ENCODE measurements around the gene POLR2L.

Gene POLR2L

GRCh38 chr11:826836-827145 lies 15.5 kb downstream of the POLR2L start:
- ATAC-seq (ENCODE audit: low read depth) (no peak), DNase-seq (ENCODE audit: low spot score) (no peak)
- no peaks in the 10 kb centered on the region for H3K36me3 ChIP-seq (ENCODE audit: low read depth)
- H3K4me1 ChIP-seq (ENCODE audit: insufficient read depth, poor library complexity, severe bottlenecking) = peaks cover 3% of the 10 kb centered on the region
- no peak overlapping the region for H3K27ac ChIP-seq (ENCODE audit: poor library complexity, severe bottlenecking)
- peaks cover 18% of the 10 kb centered on the region for H3K27me3 ChIP-seq (ENCODE audit: insufficient read depth, poor library complexity, severe bottlenecking)
- H3K9me3 ChIP-seq (ENCODE audit: severe bottlenecking) = no peaks in the 10 kb centered on the region
- peak overlapping the region; percentile 24 for H3K4me3 ChIP-seq (ENCODE audit: severe bottlenecking)
- no peak for TF ChIP-seq CTCF (IDR thresholded peaks at IDR 0.05; ENCODE audit: poor library complexity, severe bottlenecking)

- H3K36me3 ChIP-seq (ENCODE audit: low read depth) = no peaks in the 10 kb centered on the region
- peaks cover 7% of the 10 kb centered on the region for H3K4me1 ChIP-seq (ENCODE audit: insufficient read depth, poor library complexity, severe bottlenecking)
- ATAC-seq (ENCODE audit: low read depth) (no peak), DNase-seq (ENCODE audit: low spot score) (no peak)
- peaks cover 18% of the 10 kb centered on the region for H3K27me3 ChIP-seq (ENCODE audit: insufficient read depth, poor library complexity, severe bottlenecking)
- TF ChIP-seq CTCF (IDR thresholded peaks at IDR 0.05; ENCODE audit: poor library complexity, severe bottlenecking) = no peak
- H3K27ac ChIP-seq (ENCODE audit: poor library complexity, severe bottlenecking) = no peak overlapping the region
- no peaks in the 10 kb centered on the region for H3K9me3 ChIP-seq (ENCODE audit: severe bottlenecking)
- H3K4me3 ChIP-seq (ENCODE audit: severe bottlenecking) = no peak overlapping the region
These were observed 16.1 kb downstream of the POLR2L start for GRCh38 chr11:826227-826621.

- H3K4me1 ChIP-seq (ENCODE audit: insufficient read depth, poor library complexity, severe bottlenecking) = peaks cover 13% of the 10 kb centered on the region
- ATAC-seq (ENCODE audit: low read depth) (no peak), DNase-seq (ENCODE audit: low spot score) (no peak)
- no peak overlapping the region for H3K27ac ChIP-seq (ENCODE audit: poor library complexity, severe bottlenecking)
- TF ChIP-seq CTCF (IDR thresholded peaks at IDR 0.05; ENCODE audit: poor library complexity, severe bottlenecking) = no peak
- H3K36me3 ChIP-seq (ENCODE audit: low read depth) = no peaks in the 10 kb centered on the region
- no peaks in the 10 kb centered on the region for H3K9me3 ChIP-seq (ENCODE audit: severe bottlenecking)
- H3K27me3 ChIP-seq (ENCODE audit: insufficient read depth, poor library complexity, severe bottlenecking) = peaks cover 18% of the 10 kb centered on the region
- no peak overlapping the region for H3K4me3 ChIP-seq (ENCODE audit: severe bottlenecking)
These were observed 16.7 kb downstream of the POLR2L start for GRCh38 chr11:825366-826226.

GRCh38 chr11:824942-825341 lies 17.4 kb downstream of the POLR2L start:
- no peaks in the 10 kb centered on the region for H3K9me3 ChIP-seq (ENCODE audit: severe bottlenecking)
- DNase-seq (ENCODE audit: low spot score) (no peak), ATAC-seq (ENCODE audit: low read depth) (no peak)
- H3K4me3 ChIP-seq (ENCODE audit: severe bottlenecking) = no peak overlapping the region
- peaks cover 18% of the 10 kb centered on the region for H3K27me3 ChIP-seq (ENCODE audit: insufficient read depth, poor library complexity, severe bottlenecking)
- peaks cover 13% of the 10 kb centered on the region for H3K4me1 ChIP-seq (ENCODE audit: insufficient read depth, poor library complexity, severe bottlenecking)
- H3K36me3 ChIP-seq (ENCODE audit: low read depth) = no peaks in the 10 kb centered on the region
- no peak for TF ChIP-seq CTCF (IDR thresholded peaks at IDR 0.05; ENCODE audit: poor library complexity, severe bottlenecking)
- no peak overlapping the region for H3K27ac ChIP-seq (ENCODE audit: poor library complexity, severe bottlenecking)

- TF ChIP-seq CTCF (IDR thresholded peaks at IDR 0.05; ENCODE audit: poor library complexity, severe bottlenecking) = no peak
- DNase-seq (ENCODE audit: low spot score) (no peak), ATAC-seq (ENCODE audit: low read depth) (no peak)
- no peak overlapping the region for H3K27ac ChIP-seq (ENCODE audit: poor library complexity, severe bottlenecking)
- H3K27me3 ChIP-seq (ENCODE audit: insufficient read depth, poor library complexity, severe bottlenecking) = peaks cover 13% of the 10 kb centered on the region
- no peaks in the 10 kb centered on the region for H3K9me3 ChIP-seq (ENCODE audit: severe bottlenecking)
- no peak overlapping the region for H3K4me3 ChIP-seq (ENCODE audit: severe bottlenecking)
- peaks cover 13% of the 10 kb centered on the region for H3K4me1 ChIP-seq (ENCODE audit: insufficient read depth, poor library complexity, severe bottlenecking)
- H3K36me3 ChIP-seq (ENCODE audit: low read depth) = no peaks in the 10 kb centered on the region
These were observed 17.9 kb downstream of the POLR2L start for GRCh38 chr11:824292-824880.
